NB4 (cell line): ENCODE measurements around the gene LPCAT1.

Experiments used
- MYC ChIP-seq: IDR thresholded peaks from 2 replicates; pipeline ENCODE4 v1.6.1; 2011; ENCODE audit warnings: low read depth, low read length
- POLR2A ChIP-seq: IDR thresholded peaks from 2 replicates; pipeline ENCODE4 v1.6.1; 2011; ENCODE audit warnings: mild to moderate bottlenecking; ENCODE audit not compliant: insufficient read length; ENCODE audit errors: extremely low read depth
- TF ChIP-seq, protein P1 (sequence below): IDR thresholded peaks from one replicate; pipeline ENCODE4 v1.5.1; 2012; ENCODE audit warnings: low read depth, low read length
- TF ChIP-seq, protein P2 (sequence below): IDR thresholded peaks from 2 replicates; pipeline ENCODE4 v1.6.1; 2011; ENCODE audit warnings: low read depth, low read length

DNA sequence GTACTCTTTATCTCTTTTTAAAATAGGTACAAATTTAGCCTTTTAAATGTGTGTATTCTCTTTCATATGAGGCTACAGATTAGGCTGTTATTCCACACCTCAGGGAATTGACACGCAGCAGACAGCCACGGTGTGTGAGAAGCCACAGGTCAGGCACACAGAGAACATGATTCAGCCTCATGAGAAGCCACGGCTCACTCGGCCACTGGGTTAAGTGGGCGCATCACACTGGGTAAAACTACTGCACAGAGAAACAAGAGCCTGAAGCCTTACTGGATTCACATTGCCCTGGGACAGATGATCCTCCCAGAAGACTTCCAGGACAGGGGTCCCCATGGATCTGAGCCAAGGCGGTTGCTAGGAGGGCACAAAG is 28.2 kb downstream of the LPCAT1 start:
- TF ChIP-seq, protein P1, sequence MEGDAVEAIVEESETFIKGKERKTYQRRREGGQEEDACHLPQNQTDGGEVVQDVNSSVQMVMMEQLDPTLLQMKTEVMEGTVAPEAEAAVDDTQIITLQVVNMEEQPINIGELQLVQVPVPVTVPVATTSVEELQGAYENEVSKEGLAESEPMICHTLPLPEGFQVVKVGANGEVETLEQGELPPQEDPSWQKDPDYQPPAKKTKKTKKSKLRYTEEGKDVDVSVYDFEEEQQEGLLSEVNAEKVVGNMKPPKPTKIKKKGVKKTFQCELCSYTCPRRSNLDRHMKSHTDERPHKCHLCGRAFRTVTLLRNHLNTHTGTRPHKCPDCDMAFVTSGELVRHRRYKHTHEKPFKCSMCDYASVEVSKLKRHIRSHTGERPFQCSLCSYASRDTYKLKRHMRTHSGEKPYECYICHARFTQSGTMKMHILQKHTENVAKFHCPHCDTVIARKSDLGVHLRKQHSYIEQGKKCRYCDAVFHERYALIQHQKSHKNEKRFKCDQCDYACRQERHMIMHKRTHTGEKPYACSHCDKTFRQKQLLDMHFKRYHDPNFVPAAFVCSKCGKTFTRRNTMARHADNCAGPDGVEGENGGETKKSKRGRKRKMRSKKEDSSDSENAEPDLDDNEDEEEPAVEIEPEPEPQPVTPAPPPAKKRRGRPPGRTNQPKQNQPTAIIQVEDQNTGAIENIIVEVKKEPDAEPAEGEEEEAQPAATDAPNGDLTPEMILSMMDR, result no peak
- TF ChIP-seq POLR2A, result no peak
- TF ChIP-seq, protein P2, sequence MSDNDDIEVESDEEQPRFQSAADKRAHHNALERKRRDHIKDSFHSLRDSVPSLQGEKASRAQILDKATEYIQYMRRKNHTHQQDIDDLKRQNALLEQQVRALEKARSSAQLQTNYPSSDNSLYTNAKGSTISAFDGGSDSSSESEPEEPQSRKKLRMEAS, result no peak
- no peak for TF ChIP-seq MYC
